Measurements from ENCODE around the gene PCIF1.
A peak's percentile ranks its signal among the peaks of the same experiment; 100 is the strongest.
"Not testable (repeated sequence)": the region's sequence is repeated elsewhere in the genome, so short reads cannot be mapped to it uniquely, and the experiment has no call there.

Gene PCIF1

DNA sequence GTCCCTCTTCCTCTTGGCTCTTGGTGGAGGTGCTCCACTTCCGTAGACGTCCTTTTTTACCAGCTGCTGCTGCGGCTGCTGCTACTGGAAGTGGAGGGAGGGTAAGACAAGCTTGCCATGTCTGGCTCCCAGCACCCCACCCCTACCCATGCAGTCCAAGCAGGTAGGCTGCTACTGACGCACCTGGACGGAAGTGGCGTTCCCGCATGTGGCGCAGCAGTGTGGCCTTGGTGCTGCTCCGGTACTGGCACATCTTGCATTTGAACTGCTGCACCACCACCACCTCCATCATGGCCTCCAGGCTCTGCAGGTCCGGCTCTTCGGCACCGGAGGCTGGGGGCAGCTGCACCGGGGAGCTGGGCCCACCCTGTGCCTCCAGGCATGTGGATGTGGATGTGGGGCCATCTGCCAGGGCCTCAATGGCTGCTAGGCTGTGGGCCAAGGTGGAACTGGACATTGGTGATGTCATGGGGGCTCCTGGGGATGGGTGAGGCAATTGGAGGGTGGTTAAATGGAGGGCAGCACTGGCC, 33.1 kb downstream of the PCIF1 start:
- DNase-seq (ENCODE audit: low spot score), result no peak

DNA sequence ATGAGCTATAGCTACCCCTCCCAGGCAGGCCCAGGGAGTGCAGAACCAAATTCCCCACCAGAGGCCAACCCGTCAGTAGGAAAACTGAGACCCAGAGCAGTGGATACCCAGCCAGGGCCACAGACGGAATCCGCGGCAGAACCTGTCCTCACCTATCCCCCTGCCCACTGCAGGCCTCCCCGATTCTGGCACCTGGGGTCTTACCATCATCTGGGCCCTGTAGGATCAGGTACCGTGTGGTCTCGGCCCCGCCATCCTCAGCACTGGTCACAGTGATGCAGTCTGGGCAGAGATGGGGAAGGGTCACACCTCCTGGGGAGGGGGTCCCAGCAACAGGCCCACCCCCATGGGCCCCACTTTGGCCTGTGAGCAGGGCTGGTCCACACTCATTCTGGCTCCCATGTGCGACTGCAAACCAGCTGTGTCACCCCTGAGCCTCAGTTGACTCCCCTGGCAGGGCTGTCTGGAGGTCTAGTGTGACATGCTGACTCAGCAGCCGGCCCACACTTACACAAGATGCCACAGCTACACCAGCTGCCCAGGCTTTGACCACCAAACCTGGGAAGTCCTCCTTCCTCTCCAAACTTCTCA, 33.7 kb downstream of the PCIF1 start:
- no peak for DNase-seq (ENCODE audit: low spot score)

DNA sequence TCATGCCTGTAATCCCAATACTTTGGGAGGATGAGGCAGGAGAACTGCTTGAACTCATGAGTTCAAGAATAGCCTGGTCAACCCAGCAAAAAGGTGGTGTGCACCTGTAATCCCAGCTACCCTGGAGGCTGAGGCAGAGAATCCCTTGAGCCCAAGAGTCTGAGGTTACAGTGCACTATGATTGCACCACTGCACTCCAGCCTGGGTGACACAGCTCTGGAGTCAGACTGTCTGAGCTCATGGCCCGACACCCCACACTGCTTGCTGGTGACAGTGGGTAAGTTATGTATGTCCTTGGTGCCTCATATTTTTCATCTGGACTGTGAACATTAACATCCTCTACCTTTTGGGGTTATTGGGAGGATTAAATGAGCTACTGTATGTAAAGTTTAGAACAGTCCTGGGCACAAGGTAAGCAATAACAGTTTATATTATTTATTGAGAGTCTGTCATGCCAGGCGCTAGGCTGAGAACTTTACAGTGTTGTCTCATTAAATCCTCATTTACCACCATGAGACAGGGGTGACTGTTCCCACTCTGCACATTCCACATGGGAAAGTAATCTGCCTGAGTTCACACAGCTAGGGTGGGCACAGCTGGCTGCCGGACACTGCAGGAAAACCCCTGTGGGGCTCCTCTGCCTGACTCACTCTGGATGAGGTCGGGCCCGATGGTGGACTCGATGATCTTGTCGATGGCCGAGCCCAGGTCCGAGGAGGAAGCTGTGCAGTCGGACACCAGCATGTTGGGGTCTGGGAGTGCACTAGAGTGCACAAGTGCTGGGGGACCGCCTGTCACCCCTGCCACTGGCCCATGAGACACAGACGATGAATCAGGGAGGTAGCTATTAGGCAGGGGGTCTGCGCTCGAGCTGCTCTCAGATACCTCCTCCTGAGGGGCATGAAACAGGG, 34.6 kb downstream of the PCIF1 start:
- peak; percentile 40 for DNase-seq (ENCODE audit: low spot score)

- peak; percentile 59 for DNase-seq (ENCODE audit: low spot score)
Observed at GRCh38 chr20:45969712-45970634, 35.5 kb downstream of the PCIF1 start.

GRCh38 chr20:45970646-45971424, 36.4 kb downstream of the PCIF1 start:
- peak; percentile 25 for DNase-seq (ENCODE audit: low spot score)

GRCh38 chr20:45971425-45971674, 36.9 kb downstream of the PCIF1 start:
- DNase-seq (ENCODE audit: low spot score), result no peak

- peak; percentile 98 for DNase-seq (ENCODE audit: low spot score)
Observed at GRCh38 chr20:45971675-45972499, 37.4 kb downstream of the PCIF1 start, which contains the start of gene ZNF335. Gene ZNF335, minus strand, starts transcription at chr20:45972203. Its CDS starts 793 bp downstream, at chr20:45971410.

GRCh38 chr20:45972500-45973183, 38.2 kb downstream of the PCIF1 start:
- no peak for DNase-seq (ENCODE audit: low spot score)

DNA sequence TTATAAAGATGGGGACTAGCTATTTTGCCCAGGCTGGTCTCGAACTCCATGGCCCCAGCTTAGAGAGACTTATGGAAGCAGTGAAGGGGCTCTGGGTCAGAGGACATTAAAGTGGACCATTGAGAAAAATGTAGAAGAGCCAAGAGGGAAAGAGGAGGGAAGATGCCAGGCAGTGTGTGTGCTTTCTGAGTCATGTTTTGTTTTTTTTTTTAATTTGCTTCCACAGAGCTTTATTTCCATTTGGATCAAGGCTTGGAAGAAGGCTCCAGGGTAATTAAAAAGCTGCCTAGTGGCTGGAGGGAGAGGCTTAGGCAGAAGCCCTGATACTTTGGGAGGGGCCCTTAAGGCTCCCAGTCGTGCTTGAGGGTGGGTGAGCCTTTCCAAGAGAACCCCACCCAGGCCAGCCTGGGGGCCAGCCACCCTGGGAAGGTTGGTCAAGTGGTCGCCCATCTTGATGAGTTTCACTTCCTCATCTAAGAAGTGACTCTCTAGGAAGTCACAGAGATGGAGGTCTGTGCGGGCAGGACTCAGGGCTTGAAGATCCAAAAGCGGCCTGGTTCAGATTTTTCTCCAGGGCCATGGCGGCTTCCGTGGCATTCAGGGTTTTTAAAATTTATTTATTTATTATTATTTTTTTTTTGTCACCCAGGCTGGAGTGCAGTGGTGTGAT, 40.5 kb downstream of the PCIF1 start:
- no peak for DNase-seq (ENCODE audit: low spot score)

GRCh38 chr20:45975686-45976085, 41.2 kb downstream of the PCIF1 start:
- no peak for DNase-seq (ENCODE audit: low spot score)

DNA sequence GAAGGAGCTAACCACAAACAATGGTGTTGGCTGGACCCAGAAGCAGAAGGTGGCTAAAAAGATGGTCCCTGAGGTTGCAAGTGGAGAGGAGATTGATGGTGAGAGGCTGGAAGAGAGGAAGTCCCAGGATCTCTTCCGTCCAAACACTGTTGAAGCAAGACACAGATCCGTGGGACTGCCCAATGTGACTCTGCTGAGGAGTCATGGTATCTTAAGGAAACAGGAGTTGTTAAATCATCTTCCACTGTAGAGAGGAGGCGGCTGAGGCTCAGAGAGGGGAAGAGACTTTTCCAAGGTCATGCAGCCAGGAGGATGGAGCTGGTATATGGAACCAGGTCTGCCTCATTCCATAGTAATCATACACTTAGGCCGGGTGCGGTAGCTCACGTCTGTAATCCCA, 41.6 kb downstream of the PCIF1 start:
- DNase-seq (ENCODE audit: low spot score), result no peak

DNA sequence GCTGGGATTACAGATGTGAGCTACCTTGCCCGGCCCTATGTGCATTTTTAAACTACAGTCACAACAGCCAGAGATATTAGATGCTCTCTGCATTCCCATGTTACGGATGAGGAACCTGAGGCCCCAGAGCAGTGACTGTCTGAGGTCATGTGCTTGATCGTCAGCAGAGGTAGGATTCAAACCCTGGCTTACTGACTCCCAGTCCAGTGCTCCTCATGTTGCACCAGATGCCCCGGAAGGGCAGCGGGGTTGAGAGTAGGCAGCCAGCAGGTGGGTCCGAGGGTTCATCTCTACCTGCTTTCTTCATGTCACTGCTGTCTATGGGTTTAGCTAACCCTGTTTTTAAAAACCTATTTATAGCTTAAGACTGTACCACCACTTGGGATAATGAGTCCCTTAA, 46.8 kb downstream of the PCIF1 start:
- DNase-seq (ENCODE audit: low spot score), result no peak

DNA sequence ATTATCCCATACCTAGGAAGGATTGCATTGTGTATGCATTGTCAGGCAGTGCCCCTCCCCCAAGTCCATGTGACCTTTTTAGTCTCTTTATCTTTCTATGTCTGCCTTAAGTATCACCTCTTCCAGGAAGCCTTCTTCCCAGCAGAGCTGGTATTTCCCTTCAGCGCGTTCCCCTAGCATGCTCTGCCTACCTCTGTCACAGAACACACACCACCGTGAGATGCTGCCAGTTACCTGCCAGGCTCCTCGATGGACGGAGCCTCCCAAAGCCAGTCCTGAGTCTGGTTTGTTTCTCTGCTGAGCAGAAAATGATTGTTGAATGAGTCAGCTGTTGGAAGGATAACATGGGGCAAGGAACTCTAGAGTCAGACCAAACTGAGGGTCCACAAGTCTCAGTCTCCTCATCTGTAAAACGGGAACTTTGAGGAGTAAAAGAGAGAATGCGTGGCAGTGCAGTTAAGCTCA, 48.8 kb downstream of the PCIF1 start:
- DNase-seq (ENCODE audit: low spot score), result no peak

DNA sequence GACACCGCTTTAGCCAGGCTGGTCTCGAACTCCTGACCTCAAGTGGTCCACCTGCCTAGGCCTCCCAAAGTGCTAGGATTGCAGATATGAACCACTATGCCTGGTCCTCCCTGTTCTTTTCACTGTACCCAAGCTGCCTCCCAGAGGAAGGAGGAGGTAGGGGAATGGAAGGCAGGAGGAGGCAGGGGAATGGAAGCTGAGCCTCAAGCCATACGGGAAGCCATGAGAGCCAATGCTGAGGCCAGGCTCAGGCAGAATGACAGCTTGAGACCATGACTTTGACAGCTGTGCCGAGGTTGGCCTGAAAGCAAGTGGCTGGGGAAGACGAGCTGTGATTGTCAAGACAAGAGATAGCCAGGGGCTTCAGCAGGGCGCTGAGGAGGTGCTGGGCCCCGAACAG, 51.1 kb downstream of the PCIF1 start:
- no peak for DNase-seq (ENCODE audit: low spot score)

GRCh38 chr20:45987108-45987780, 52.8 kb downstream of the PCIF1 start:
- peak; percentile 66 for DNase-seq (ENCODE audit: low spot score)

DNA sequence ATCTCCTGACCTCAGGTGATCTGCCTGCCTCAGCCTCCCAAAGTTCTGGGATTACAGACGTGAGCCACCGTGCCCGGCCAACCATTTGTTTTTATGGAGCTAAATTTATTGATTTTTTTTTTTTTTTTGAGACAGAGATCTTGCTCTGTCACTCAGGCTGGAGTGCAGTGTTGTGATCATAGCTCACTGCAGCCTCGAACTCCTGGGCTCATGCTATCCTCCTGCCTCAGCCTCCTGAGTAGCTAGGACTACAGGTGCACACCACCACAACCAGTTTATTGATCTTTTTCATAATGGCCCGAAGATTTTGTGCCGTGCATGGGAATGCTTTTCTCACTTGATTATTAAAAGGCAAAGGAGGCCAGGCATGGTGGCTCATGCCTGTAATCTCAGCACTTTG, 54.3 kb downstream of the PCIF1 start:
- DNase-seq (ENCODE audit: low spot score), result not testable (repeated sequence)

GRCh38 chr20:45991616-45992015, 57.1 kb downstream of the PCIF1 start:
- no peak for DNase-seq (ENCODE audit: low spot score)

GRCh38 chr20:45993197-45993951, 58.9 kb downstream of the PCIF1 start:
- peak; percentile 88 for DNase-seq (ENCODE audit: low spot score)

Measured in kidney tubule cell (primary cell).